PC-9 (cell line): ENCODE data around the gene METTL27.

Experiments
- EZH2 ChIP-seq: fragments of 200-600 bp; sonication (generic); IDR thresholded peaks from 2 replicates; pipeline ENCODE4 v1.8.0; 2017; ENCODE audit warnings: antibody characterized with exemption, low read depth
- TF ChIP-seq, protein P1 (sequence below): fragments of 200-600 bp; sonication (generic); conservative IDR thresholded peaks from 2 replicates; pipeline ENCODE4 v1.6.1; 2017; ENCODE audit warnings: mixed run types, antibody characterized with exemption, mild to moderate bottlenecking, moderate library complexity

DNA sequence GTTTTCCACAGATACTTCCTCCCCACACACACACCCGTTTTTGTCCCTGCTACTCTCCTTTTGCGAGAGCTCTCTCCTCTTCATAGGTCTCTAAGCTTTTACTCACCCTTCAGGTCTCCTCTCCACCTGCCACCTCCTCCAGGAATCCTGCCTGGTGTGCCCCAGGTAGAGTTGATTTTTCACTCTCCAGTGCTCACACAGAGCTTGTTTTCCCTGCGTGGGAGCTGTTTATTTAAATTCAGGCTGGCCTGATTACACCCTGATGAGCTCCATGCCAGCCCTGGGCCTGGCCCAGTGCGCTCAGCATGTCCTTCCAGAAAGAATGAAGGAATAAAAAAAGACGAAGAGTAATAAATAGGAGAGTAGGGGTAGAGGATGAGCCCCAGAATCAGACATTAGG, 19.1 kb downstream of the METTL27 start:
- TF ChIP-seq, protein P1, sequence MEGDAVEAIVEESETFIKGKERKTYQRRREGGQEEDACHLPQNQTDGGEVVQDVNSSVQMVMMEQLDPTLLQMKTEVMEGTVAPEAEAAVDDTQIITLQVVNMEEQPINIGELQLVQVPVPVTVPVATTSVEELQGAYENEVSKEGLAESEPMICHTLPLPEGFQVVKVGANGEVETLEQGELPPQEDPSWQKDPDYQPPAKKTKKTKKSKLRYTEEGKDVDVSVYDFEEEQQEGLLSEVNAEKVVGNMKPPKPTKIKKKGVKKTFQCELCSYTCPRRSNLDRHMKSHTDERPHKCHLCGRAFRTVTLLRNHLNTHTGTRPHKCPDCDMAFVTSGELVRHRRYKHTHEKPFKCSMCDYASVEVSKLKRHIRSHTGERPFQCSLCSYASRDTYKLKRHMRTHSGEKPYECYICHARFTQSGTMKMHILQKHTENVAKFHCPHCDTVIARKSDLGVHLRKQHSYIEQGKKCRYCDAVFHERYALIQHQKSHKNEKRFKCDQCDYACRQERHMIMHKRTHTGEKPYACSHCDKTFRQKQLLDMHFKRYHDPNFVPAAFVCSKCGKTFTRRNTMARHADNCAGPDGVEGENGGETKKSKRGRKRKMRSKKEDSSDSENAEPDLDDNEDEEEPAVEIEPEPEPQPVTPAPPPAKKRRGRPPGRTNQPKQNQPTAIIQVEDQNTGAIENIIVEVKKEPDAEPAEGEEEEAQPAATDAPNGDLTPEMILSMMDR: no peak
- TF ChIP-seq EZH2: no peak
